C4-2B (cell line): ENCODE data around the gene IGF1.

ENCODE experiments used
- ZFX ChIP-seq: fragments of 450-650 bp; IDR thresholded peaks from 2 replicates; pipeline ENCODE4 v1.6.1; 2017
- TF ChIP-seq, protein P1 (sequence below): fragments of 450-650 bp; conservative IDR thresholded peaks from 2 replicates; pipeline ENCODE4 v1.5.1; 2017; ENCODE audit warnings: mild to moderate bottlenecking

DNA sequence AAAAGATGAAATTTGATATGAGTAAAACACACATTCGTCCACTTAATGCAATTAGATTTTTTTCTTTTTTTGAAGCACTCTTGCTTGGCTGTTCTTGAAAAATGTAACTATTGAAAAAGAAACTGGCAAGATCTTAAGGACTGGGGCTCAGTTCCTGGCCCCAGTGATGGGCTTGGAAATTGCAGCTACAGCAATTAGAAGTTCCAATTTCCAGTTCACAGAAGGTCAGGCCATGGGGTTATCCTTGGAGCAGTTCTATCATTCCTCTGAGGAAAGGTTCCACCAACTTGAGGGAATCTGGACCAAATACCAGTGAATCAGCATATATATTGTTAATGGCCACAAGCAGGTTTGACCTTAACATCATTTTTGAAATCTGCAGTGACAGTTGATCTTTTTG lies 18.9 kb downstream of the IGF1 start:
- TF ChIP-seq, protein P1, sequence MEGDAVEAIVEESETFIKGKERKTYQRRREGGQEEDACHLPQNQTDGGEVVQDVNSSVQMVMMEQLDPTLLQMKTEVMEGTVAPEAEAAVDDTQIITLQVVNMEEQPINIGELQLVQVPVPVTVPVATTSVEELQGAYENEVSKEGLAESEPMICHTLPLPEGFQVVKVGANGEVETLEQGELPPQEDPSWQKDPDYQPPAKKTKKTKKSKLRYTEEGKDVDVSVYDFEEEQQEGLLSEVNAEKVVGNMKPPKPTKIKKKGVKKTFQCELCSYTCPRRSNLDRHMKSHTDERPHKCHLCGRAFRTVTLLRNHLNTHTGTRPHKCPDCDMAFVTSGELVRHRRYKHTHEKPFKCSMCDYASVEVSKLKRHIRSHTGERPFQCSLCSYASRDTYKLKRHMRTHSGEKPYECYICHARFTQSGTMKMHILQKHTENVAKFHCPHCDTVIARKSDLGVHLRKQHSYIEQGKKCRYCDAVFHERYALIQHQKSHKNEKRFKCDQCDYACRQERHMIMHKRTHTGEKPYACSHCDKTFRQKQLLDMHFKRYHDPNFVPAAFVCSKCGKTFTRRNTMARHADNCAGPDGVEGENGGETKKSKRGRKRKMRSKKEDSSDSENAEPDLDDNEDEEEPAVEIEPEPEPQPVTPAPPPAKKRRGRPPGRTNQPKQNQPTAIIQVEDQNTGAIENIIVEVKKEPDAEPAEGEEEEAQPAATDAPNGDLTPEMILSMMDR, result no peak
- no peak for TF ChIP-seq ZFX
